H9 (cell line): Measurements from ENCODE around the gene PLB1. TPM values are rescaled to one million over a fixed set of nuclear protein-coding genes. Genes with fewer than 3 reads are reported as not detected.

ENCODE experiments used
- DNase-seq: peaks from one replicate; pipeline ENCODE4 v3.0.0-alpha.2; 2017
- H2AFZ ChIP-seq: one replicate; pipeline ENCODE4 v1.6.1; 2013; ENCODE audit warnings: mild to moderate bottlenecking, low read length, control low read depth, moderate library complexity
- H2AK5ac ChIP-seq: 2 replicates; pipeline ENCODE4 v1.6.1; 2013; ENCODE audit warnings: low read length, control low read depth, mixed read lengths; ENCODE audit not compliant: insufficient read length
- H2BK120ac ChIP-seq: one replicate; pipeline ENCODE4 v1.6.1; 2013; ENCODE audit warnings: low read depth, mild to moderate bottlenecking, low read length, control low read depth, inconsistent platforms; ENCODE audit not compliant: poor library complexity, severe bottlenecking
- H2BK12ac ChIP-seq: 2 replicates; pipeline ENCODE4 v1.6.1; 2013; ENCODE audit warnings: low read length, control low read depth, mixed read lengths, low read depth; ENCODE audit not compliant: insufficient read length
- H2BK15ac ChIP-seq: 2 replicates; pipeline ENCODE4 v1.6.1; 2013; ENCODE audit warnings: low read depth, low read length, control low read depth
- H2BK20ac ChIP-seq: one replicate; pipeline ENCODE4 v1.6.1; 2013; ENCODE audit warnings: low read depth, mild to moderate bottlenecking, low read length, control low read depth, inconsistent platforms; ENCODE audit not compliant: poor library complexity, severe bottlenecking
- H2BK5ac ChIP-seq: 2 replicates; pipeline ENCODE4 v1.6.1; 2013; ENCODE audit warnings: low read length, control low read depth, mixed read lengths; ENCODE audit not compliant: insufficient read length
- H3K14ac ChIP-seq: 2 replicates; pipeline ENCODE4 v1.6.1; 2013; ENCODE audit warnings: low read length, control low read depth; ENCODE audit not compliant: insufficient read depth
- H3K18ac ChIP-seq: 2 replicates; pipeline ENCODE4 v1.6.1; 2013; ENCODE audit warnings: low read depth, mild to moderate bottlenecking, mixed read lengths, low read length, control low read depth; ENCODE audit not compliant: insufficient read length
- H3K23ac ChIP-seq: 2 replicates; pipeline ENCODE4 v1.6.1; 2013; ENCODE audit warnings: low read length, control low read depth, mixed read lengths, low read depth; ENCODE audit not compliant: insufficient read length
- H3K23me2 ChIP-seq: 2 replicates; pipeline ENCODE4 v1.6.1; 2013; ENCODE audit warnings: low read depth, mild to moderate bottlenecking, mixed read lengths, low read length, control low read depth; ENCODE audit not compliant: insufficient read length, poor library complexity, severe bottlenecking
- H3K27ac ChIP-seq: 2 replicates; pipeline ENCODE4 v1.5.1; 2013; ENCODE audit warnings: low read length, control low read depth, mixed read lengths, low read depth; ENCODE audit not compliant: insufficient read length
- H3K27me3 ChIP-seq: 2 replicates; pipeline ENCODE4 v1.6.1; 2013; ENCODE audit warnings: low read length, control low read depth, inconsistent platforms; ENCODE audit not compliant: insufficient read depth
- H3K4ac ChIP-seq: 2 replicates; pipeline ENCODE4 v1.6.1; 2013; ENCODE audit warnings: low read depth, mild to moderate bottlenecking, control low read depth, inconsistent platforms, low read length, moderate library complexity
- H3K4me1 ChIP-seq: 2 replicates; pipeline ENCODE4 v1.6.1; 2013; ENCODE audit warnings: low read length, control low read depth, inconsistent platforms; ENCODE audit not compliant: insufficient read depth
- H3K4me2 ChIP-seq: 2 replicates; pipeline ENCODE4 v1.6.1; 2013; ENCODE audit warnings: low read length, control low read depth, mixed read lengths; ENCODE audit not compliant: insufficient read length, insufficient read depth
- H3K56ac ChIP-seq: 2 replicates; pipeline ENCODE4 v1.6.1; 2013; ENCODE audit warnings: low read depth, mild to moderate bottlenecking, mixed read lengths, low read length, control low read depth; ENCODE audit not compliant: insufficient read length
- H3K79me1 ChIP-seq: 2 replicates; pipeline ENCODE4 v1.6.1; 2013; ENCODE audit warnings: low read depth, mild to moderate bottlenecking, moderate library complexity, low read length, control low read depth, inconsistent platforms; ENCODE audit not compliant: insufficient read depth, poor library complexity, severe bottlenecking
- H3K79me2 ChIP-seq: 2 replicates; pipeline ENCODE4 v1.6.1; 2013; ENCODE audit warnings: low read length, control low read depth, inconsistent platforms; ENCODE audit not compliant: insufficient read depth
- H3K9ac ChIP-seq: 2 replicates; pipeline ENCODE4 v1.6.1; 2013; ENCODE audit warnings: low read length, control low read depth, mixed read lengths; ENCODE audit not compliant: insufficient read length; ENCODE audit errors: extremely low read depth
- H3K9me3 ChIP-seq: one replicate; pipeline ENCODE4 v1.6.1; 2013; ENCODE audit warnings: low read depth, low read length, inconsistent platforms; ENCODE audit not compliant: control insufficient read depth
- H3T11ph ChIP-seq: one replicate; pipeline ENCODE4 v1.6.1; 2013; ENCODE audit warnings: mild to moderate bottlenecking, low read length, control low read depth, inconsistent platforms
- H4K20me1 ChIP-seq: one replicate; pipeline ENCODE4 v1.6.1; 2013; ENCODE audit not compliant: control insufficient read depth, insufficient read length, insufficient read depth
- H4K5ac ChIP-seq: 2 replicates; pipeline ENCODE4 v1.6.1; 2013; ENCODE audit warnings: low read depth, mild to moderate bottlenecking, mixed read lengths, low read length, control low read depth; ENCODE audit not compliant: insufficient read length
- H4K8ac ChIP-seq: replicated peaks from 2 replicates; pipeline ENCODE4 v1.6.1; 2013; ENCODE audit warnings: low read length, control low read depth, mixed read lengths, low read depth; ENCODE audit not compliant: insufficient read length
- H4K91ac ChIP-seq: 2 replicates; pipeline ENCODE4 v1.6.1; 2013; ENCODE audit warnings: low read depth, mild to moderate bottlenecking, moderate library complexity, mixed read lengths, low read length, control low read depth; ENCODE audit not compliant: insufficient read length
- H3K27ac Mint-ChIP-seq, 3 experiments: 2 replicates in 2 of 3; 3 replicates in 1 of 3; pipeline ENCODE4 v1.8.0; 2020 to 2021; ENCODE audit warnings: mixed read lengths in 3 of 3, mild to moderate bottlenecking in 1 of 3, moderate library complexity in 1 of 3
- H3K27me3 Mint-ChIP-seq: 2 replicates; pipeline ENCODE4 v1.8.0; 2021; ENCODE audit warnings: low read depth, mild to moderate bottlenecking, moderate library complexity, mixed read lengths
- H3K36me3 Mint-ChIP-seq, 3 experiments: 2 replicates in 2 of 3; 3 replicates in 1 of 3; pipeline ENCODE4 v1.8.0; 2020 to 2021; ENCODE audit warnings: low read depth in 3 of 3, mixed read lengths in 3 of 3; ENCODE audit not compliant: insufficient read depth in 1 of 3
- H3K4me1 Mint-ChIP-seq, 2 experiments: 2 replicates each; pipeline ENCODE4 v1.8.0; 2020; ENCODE audit warnings: mixed read lengths in 2 of 2
- H3K4me3 Mint-ChIP-seq, 2 experiments: 2 replicates in 1 of 2; 3 replicates in 1 of 2; pipeline ENCODE4 v1.8.0; 2020 to 2021; ENCODE audit warnings: mild to moderate bottlenecking in 2 of 2, mixed read lengths in 2 of 2, moderate library complexity in 1 of 2
- H3K9me3 Mint-ChIP-seq, 2 experiments: 2 replicates in 1 of 2; 3 replicates in 1 of 2; pipeline ENCODE4 v1.8.0; 2020; ENCODE audit warnings: mild to moderate bottlenecking in 2 of 2, mixed read lengths in 2 of 2, moderate library complexity in 1 of 2
- WGBS: extraction: QIAGEN DNeasy Blood & Tissue Kit; methylation state at CpG from one replicate; pipeline ENCODE4 v1.1.7; 2013; ENCODE audit warnings: missing lambda C conversion rate, low lambda C conversion rate, mixed read lengths; ENCODE audit not compliant: insufficient read length; ENCODE audit errors: extremely low coverage; 5-methylcytosine and 5-hydroxymethylcytosine counted together
- total RNA-seq: library from RNA; stranded (reverse); gene quantifications from 2 replicates; pipeline ENCODE4 v1.2.1, GENCODE V29; 2021
- TF ChIP-seq, protein P1 (sequence below): fragments of 200-600 bp; sonication (generic); conservative IDR thresholded peaks from 3 replicates; pipeline ENCODE4 v1.8.0; 2021; ENCODE audit warnings: antibody characterized with exemption, mild to moderate bottlenecking

The PLB1 gene
- total RNA-seq, 1 experiment from 2014 or later = not detected

GRCh38 chr2:28580078-28580477, 84.2 kb downstream of the PLB1 start:
- H3K9me3 Mint-ChIP-seq = no peaks in the 10 kb centered on the region
- Histone ChIP-seq H3K18ac (no peak overlapping the region), H2BK5ac (no peak overlapping the region), H3K14ac (no peak overlapping the region; the same call in 1 of the 2 replicates), H3T11ph (no peak overlapping the region), H2BK120ac (no peak overlapping the region), H2AK5ac (no peak overlapping the region), H3K9ac (no peak overlapping the region), H2BK12ac (no peak overlapping the region), H4K20me1 (no peaks in the 10 kb centered on the region), H3K79me2 (no peaks in the 10 kb centered on the region), H3K9me3 (no peaks in the 10 kb centered on the region), H3K4me1 (peaks cover 6% of the 10 kb centered on the region; the same call in 1 of the 2 replicates), H4K8ac (no peak overlapping the region), H4K5ac (no peak overlapping the region), H2BK15ac (no peak overlapping the region), H3K56ac (no peak overlapping the region), H3K4ac (no peak overlapping the region), H3K27ac (no peak overlapping the region), H3K23ac (no peak overlapping the region), H4K91ac (no peak overlapping the region), H3K27me3 (no peaks in the 10 kb centered on the region), H3K79me1 (no peaks in the 10 kb centered on the region), H2AFZ (no peak overlapping the region), H2BK20ac (no peak overlapping the region), H3K23me2 (no peaks in the 10 kb centered on the region), H3K4me2 (no peak overlapping the region)
- no peaks in the 10 kb centered on the region; a peak in 1 of 7 replicates for H3K36me3 Mint-ChIP-seq
- WGBS = no CpG with 5 or more reads among the region's 5 CpGs
- H3K27me3 Mint-ChIP-seq = no peaks in the 10 kb centered on the region
- H3K4me1 Mint-ChIP-seq = peaks cover 0 to 3% of the 10 kb centered on the region in 2 experiments; a peak in 2 of 4 replicates
- H3K27ac Mint-ChIP-seq = no peak overlapping the region
- TF ChIP-seq, protein P1, sequence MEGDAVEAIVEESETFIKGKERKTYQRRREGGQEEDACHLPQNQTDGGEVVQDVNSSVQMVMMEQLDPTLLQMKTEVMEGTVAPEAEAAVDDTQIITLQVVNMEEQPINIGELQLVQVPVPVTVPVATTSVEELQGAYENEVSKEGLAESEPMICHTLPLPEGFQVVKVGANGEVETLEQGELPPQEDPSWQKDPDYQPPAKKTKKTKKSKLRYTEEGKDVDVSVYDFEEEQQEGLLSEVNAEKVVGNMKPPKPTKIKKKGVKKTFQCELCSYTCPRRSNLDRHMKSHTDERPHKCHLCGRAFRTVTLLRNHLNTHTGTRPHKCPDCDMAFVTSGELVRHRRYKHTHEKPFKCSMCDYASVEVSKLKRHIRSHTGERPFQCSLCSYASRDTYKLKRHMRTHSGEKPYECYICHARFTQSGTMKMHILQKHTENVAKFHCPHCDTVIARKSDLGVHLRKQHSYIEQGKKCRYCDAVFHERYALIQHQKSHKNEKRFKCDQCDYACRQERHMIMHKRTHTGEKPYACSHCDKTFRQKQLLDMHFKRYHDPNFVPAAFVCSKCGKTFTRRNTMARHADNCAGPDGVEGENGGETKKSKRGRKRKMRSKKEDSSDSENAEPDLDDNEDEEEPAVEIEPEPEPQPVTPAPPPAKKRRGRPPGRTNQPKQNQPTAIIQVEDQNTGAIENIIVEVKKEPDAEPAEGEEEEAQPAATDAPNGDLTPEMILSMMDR = no peak
- H3K4me3 Mint-ChIP-seq = no peak overlapping the region
- no peak for DNase-seq
